Measurements from ENCODE around the gene IDI1.
"Not testable (repeated sequence)": the region's sequence is repeated elsewhere in the genome, so short reads cannot be mapped to it uniquely, and the experiment has no call there.

Gene IDI1

GRCh38 chr10:1063232-1063865 is 14.4 kb upstream of the IDI1 start:
- no peak for DNase-seq

- DNase-seq = peak; percentile 62
Measured at GRCh38 chr10:1061930-1062774, 13.2 kb upstream of the IDI1 start.

- no peak for DNase-seq
Measured at GRCh38 chr10:1059902-1060301, 11.0 kb upstream of the IDI1 start.

GRCh38 chr10:1058017-1058416 is 9.1 kb upstream of the IDI1 start:
- DNase-seq = no peak

- DNase-seq = no peak
Measured at GRCh38 chr10:1057106-1057657, 8.3 kb upstream of the IDI1 start.

- DNase-seq = peak; percentile 80
Measured at GRCh38 chr10:1056326-1057105, 7.6 kb upstream of the IDI1 start, which contains the start of gene WDR37. Gene WDR37 (plus strand): TSS chr10:1056385. CDS start chr10:1072156, 15,771 bp downstream.

GRCh38 chr10:1054684-1055083 is 5.8 kb upstream of the IDI1 start:
- no peak for DNase-seq

- no peak for DNase-seq
Measured at GRCh38 chr10:1050554-1050953, 1.6 kb upstream of the IDI1 start.

- DNase-seq = peak; percentile 9
Measured at GRCh38 chr10:1050145-1050544, 1.2 kb upstream of the IDI1 start.

- DNase-seq = no peak
Measured at GRCh38 chr10:1049425-1049958, 573 bp upstream of the IDI1 start.

GRCh38 chr10:1048349-1048731 is 579 bp downstream of the IDI1 start:
- peak; percentile 18 for DNase-seq

GRCh38 chr10:1047937-1048336 is 982 bp downstream of the IDI1 start:
- DNase-seq = no peak

- DNase-seq = no peak
Measured at GRCh38 chr10:1045415-1045814, 3.5 kb downstream of the IDI1 start.

- DNase-seq = no peak
Measured at GRCh38 chr10:1044964-1045363, 4.0 kb downstream of the IDI1 start.

- no peak for DNase-seq
Measured at GRCh38 chr10:1044146-1044545, 4.8 kb downstream of the IDI1 start.

- DNase-seq = no peak
Measured at GRCh38 chr10:1043532-1043995, 5.4 kb downstream of the IDI1 start.

GRCh38 chr10:1041514-1041913 is 7.4 kb downstream of the IDI1 start:
- DNase-seq = no peak

GRCh38 chr10:1040133-1040532 is 8.8 kb downstream of the IDI1 start:
- no peak for DNase-seq

GRCh38 chr10:1038769-1039168 is 10.2 kb downstream of the IDI1 start:
- DNase-seq = not testable (repeated sequence)

- DNase-seq = no peak
Measured at GRCh38 chr10:1037098-1037497, 11.8 kb downstream of the IDI1 start.

GRCh38 chr10:1036341-1036791 is 12.6 kb downstream of the IDI1 start:
- DNase-seq = no peak

GRCh38 chr10:1035201-1035600 is 13.7 kb downstream of the IDI1 start:
- DNase-seq = no peak
